HG03521 (cell line): Measurements from ENCODE around the gene VGF.

Experiments
- ATAC-seq: cut with Tn5 transposase; IDR thresholded peaks from one replicate; pipeline ENCODE4 v1.9.1; 2021; ENCODE audit warnings: mild to moderate bottlenecking, moderate library complexity; ENCODE audit not compliant: unreplicated experiment

VGF gene

GRCh38 chr7:101186194-101186593 is 20.8 kb upstream of the VGF start:
- no peak for ATAC-seq

- ATAC-seq, result no peak
Observed at GRCh38 chr7:101185258-101185839, 20.0 kb upstream of the VGF start.

- ATAC-seq, result no peak
Observed at GRCh38 chr7:101180130-101180755, 14.9 kb upstream of the VGF start, which contains the start of gene NAT16. NAT16 (minus strand) TSS chr7:101180293; CDS start chr7:101174807, 5,486 bp downstream.

GRCh38 chr7:101179713-101180112 is 14.3 kb upstream of the VGF start:
- ATAC-seq, result no peak

- no peak for ATAC-seq
Observed at GRCh38 chr7:101179117-101179516, 13.7 kb upstream of the VGF start.

GRCh38 chr7:101177644-101178043 is 12.3 kb upstream of the VGF start:
- ATAC-seq, result no peak

- ATAC-seq, result no peak
Observed at GRCh38 chr7:101175664-101176063, 10.3 kb upstream of the VGF start.

- no peak for ATAC-seq
Observed at GRCh38 chr7:101174322-101174854, 9.0 kb upstream of the VGF start.

GRCh38 chr7:101173752-101174244 is 8.4 kb upstream of the VGF start:
- ATAC-seq, result no peak

GRCh38 chr7:101172854-101173751 is 7.7 kb upstream of the VGF start:
- no peak for ATAC-seq

- ATAC-seq, result no peak
Observed at GRCh38 chr7:101172005-101172853, 6.9 kb upstream of the VGF start.

- ATAC-seq, result no peak
Observed at GRCh38 chr7:101171442-101171837, 6.1 kb upstream of the VGF start.

- no peak for ATAC-seq
Observed at GRCh38 chr7:101170617-101171441, 5.5 kb upstream of the VGF start.

- ATAC-seq, result no peak
Observed at GRCh38 chr7:101169838-101170551, 4.6 kb upstream of the VGF start.

- no peak for ATAC-seq
Observed at GRCh38 chr7:101169110-101169837, 3.9 kb upstream of the VGF start.

- no peak for ATAC-seq
Observed at GRCh38 chr7:101168412-101169049, 3.2 kb upstream of the VGF start.

GRCh38 chr7:101167645-101168411 is 2.5 kb upstream of the VGF start:
- no peak for ATAC-seq
